GM12872 (cell line): ENCODE results near the gene SRD5A1.
A peak's percentile ranks its signal among the peaks of the same experiment; 100 is the strongest.

Experiments used
- CTCF ChIP-seq: IDR thresholded peaks from 3 replicates; pipeline ENCODE4 v1.5.1; 2011; ENCODE audit warnings: low read depth, mild to moderate bottlenecking, low read length, moderate library complexity; ENCODE audit not compliant: insufficient read depth

Gene SRD5A1

GRCh38 chr5:6623228-6623627 is 10.0 kb upstream of the SRD5A1 start:
- TF ChIP-seq CTCF = no peak

- TF ChIP-seq CTCF = no peak
Measured at GRCh38 chr5:6623941-6624340, 9.3 kb upstream of the SRD5A1 start.

GRCh38 chr5:6626508-6626907 is 6.7 kb upstream of the SRD5A1 start:
- no peak for TF ChIP-seq CTCF

GRCh38 chr5:6631441-6631840 is 1.8 kb upstream of the SRD5A1 start:
- TF ChIP-seq CTCF = no peak

- TF ChIP-seq CTCF = 0 out of 3 replicates have a peak, but pooled peaks have one; percentile 13
Measured at GRCh38 chr5:6632324-6632887, 834 bp upstream of the SRD5A1 start.

GRCh38 chr5:6633469-6634245 is 417 bp downstream of the SRD5A1 start:
- 0 out of 3 replicates have a peak, but pooled peaks have one; percentile 9 for TF ChIP-seq CTCF

- no peak for TF ChIP-seq CTCF
Measured at GRCh38 chr5:6634306-6634705, 1.1 kb downstream of the SRD5A1 start.
